Adipocyte (in vitro differentiated cells): ENCODE data around the gene ITGB3.

Source experiments
- DNase-seq: peaks from one replicate; pipeline ENCODE4 v3.0.0-alpha.2; 2015; ENCODE audit warnings: low read depth
- H3K27me3 ChIP-seq: replicated peaks from 2 replicates; pipeline ENCODE4 v1.7.0; 2013; ENCODE audit warnings: mild to moderate bottlenecking, low read length, moderate library complexity; ENCODE audit not compliant: control insufficient read depth, insufficient read depth
- H3K36me3 ChIP-seq: 2 replicates; pipeline ENCODE4 v1.7.0; 2013; ENCODE audit warnings: low read length, mild to moderate bottlenecking, moderate library complexity; ENCODE audit not compliant: control insufficient read depth, insufficient read depth, severe bottlenecking
- H3K4me1 ChIP-seq: 2 replicates; pipeline ENCODE4 v1.7.0; 2013; ENCODE audit warnings: mild to moderate bottlenecking, low read length, moderate library complexity; ENCODE audit not compliant: control insufficient read depth, insufficient read depth
- H3K4me3 ChIP-seq: 2 replicates; pipeline ENCODE4 v1.7.0; 2013; ENCODE audit warnings: mild to moderate bottlenecking, low read length, moderate library complexity
- H3K9ac ChIP-seq: 2 replicates; pipeline ENCODE4 v1.7.0; 2013; ENCODE audit warnings: mild to moderate bottlenecking, low read length, moderate library complexity
- H3K9me3 ChIP-seq: 2 replicates; pipeline ENCODE4 v1.7.0; 2013; ENCODE audit warnings: mild to moderate bottlenecking, low read length, moderate library complexity; ENCODE audit not compliant: control insufficient read depth

ITGB3 gene

DNA sequence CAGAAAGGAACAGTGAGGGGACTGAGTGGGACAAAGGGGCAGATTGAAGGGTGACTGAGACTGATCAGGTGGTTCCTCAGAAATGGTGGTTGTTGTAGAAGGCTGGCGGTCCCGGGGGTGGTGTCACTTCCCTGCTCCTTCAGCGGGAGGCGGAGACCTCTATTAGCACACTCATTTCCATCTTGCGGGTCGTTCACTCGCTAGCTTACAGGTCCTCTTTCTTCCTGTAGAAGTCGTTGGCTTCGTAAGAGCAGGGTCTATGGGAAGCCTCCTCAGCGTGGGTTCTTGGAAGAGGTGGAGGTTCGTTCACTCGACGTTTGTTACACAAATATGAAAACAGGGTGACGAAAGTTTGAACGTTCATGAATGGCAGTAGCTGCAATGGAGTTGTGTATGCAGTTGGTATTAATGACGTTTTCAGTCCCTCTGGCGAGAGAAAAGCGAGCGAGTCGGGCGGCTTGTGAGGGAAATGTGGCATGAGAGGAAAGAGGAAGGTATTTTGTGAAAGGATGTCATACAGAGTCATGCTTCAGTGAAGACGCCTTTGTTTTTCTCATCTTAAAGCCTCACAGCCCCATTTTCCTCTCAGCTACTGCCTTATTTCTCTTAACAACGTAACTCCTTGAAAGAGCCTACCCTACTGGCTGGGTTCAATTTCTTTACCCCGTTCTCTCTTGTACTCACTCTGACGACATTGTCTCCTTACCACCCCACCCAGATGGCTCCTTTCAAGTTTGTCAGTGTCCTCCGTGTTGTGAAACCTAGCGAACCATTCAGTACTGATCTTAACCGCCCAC is 70.8 kb downstream of the ITGB3 start:
- DNase-seq, result no peak
- H3K9ac ChIP-seq, result peak overlapping the region; percentile 90
- H3K27me3 ChIP-seq, result no peaks in the 10 kb centered on the region
- H3K9me3 ChIP-seq, result peaks cover 3% of the 10 kb centered on the region
- peak overlapping the region; percentile 87 for H3K4me3 ChIP-seq
- peaks cover 9% of the 10 kb centered on the region for H3K4me1 ChIP-seq
- no peaks in the 10 kb centered on the region for H3K36me3 ChIP-seq

DNA sequence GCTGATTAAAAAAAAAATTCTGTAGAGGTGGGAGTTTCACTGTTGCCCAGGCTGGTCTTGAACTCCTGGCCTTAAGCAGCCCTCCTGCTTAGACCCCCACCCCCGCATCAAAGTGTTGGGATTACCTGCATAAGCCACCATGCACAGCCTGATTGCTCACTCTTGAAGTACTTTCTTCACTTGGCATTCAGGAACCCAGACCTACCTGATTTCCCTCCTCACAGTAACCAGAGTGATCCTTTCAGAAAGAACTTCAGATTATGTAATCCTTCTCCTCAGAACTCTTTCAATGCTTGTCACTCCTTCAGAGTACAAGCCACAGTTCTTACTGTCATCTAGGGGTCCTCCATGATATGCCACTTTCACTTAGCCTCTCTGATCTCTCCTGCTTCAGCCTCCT is 71.5 kb downstream of the ITGB3 start:
- no peaks in the 10 kb centered on the region for H3K36me3 ChIP-seq
- H3K9me3 ChIP-seq, result peaks cover 3% of the 10 kb centered on the region
- H3K9ac ChIP-seq, result no peak overlapping the region
- H3K27me3 ChIP-seq, result no peaks in the 10 kb centered on the region
- peaks cover 9% of the 10 kb centered on the region for H3K4me1 ChIP-seq
- DNase-seq, result no peak
- H3K4me3 ChIP-seq, result no peak overlapping the region

DNA sequence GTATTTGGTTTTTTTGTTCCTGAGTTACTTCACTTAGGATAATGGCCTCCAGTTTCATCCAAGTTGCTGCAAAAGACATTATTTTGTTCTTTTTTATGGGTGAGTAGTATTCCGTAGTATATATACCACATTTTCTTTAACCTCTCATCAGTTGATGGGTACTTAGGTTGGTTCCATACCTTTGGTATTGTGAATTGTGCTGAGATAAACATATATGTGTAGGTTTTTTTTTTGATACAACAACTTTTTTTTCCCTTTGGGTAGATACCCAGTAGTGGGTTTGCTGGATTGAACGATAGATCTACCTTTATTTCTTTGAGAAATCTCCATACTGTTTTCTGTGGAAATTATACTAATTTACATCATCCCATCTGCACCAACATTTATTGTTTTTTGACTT is 76.9 kb downstream of the ITGB3 start:
- Histone ChIP-seq H3K9me3 (peaks cover 5% of the 10 kb centered on the region), H3K9ac (no peak overlapping the region), H3K27me3 (no peaks in the 10 kb centered on the region), H3K4me1 (no peaks in the 10 kb centered on the region), H3K36me3 (no peaks in the 10 kb centered on the region), H3K4me3 (no peak overlapping the region)
- no peak for DNase-seq

DNA sequence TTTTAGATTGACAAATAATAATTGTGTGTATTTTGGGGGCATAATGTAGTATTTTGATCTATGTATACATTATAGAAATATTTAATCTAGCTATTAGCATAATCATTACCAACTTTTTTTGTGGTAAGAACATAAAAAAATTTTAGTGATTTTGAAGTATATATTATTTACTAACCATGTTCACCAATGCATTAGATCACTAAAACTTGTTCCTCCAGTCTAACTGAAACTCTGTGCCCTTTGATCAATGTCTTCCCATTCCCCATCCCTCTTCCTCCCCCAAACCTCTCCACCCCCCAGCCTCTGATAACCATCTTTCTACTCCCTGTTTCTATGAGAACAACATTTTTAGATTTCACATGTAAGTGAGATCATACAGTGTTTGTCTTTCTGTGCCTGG is 78.7 kb downstream of the ITGB3 start:
- peaks cover 5% of the 10 kb centered on the region for H3K9me3 ChIP-seq
- no peaks in the 10 kb centered on the region for H3K27me3 ChIP-seq

DNA sequence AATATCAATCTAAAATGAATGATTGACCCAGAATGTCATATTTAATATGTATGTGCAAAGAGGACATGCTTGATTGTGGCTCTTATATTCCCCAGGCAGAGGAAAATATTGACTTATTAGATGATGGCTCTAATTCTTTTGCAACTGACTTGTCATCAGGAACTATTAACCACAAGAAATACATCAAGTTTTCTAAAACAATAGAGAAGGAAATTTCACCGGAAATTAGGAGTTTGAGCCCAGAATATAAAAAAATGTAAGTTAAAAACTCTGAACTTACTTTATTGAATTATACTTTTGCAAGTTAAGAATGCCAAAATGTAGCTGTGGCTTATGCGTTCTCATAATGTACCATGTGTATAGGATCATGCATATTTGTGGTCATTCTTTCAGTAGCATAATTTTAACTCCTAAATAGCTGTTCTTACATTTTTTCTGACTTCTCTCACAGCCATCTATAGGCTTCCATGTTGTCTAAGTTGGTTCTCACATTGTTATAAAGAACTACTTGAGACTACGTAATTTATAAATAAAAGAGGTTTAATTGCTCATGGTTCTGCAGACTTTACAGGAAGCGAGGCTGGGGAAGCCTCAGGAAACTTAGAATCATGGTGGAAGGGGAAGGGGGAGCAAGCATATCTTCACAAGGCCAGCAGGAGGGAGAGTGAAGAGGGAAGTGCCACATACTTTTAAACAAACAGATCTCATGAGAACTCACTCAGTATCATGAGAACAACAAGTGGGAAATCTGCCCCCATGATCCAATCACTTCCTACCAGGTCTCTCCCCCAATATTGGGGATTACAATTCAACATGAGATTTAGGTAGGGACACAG is 81.7 kb downstream of the ITGB3 start:
- no peak for DNase-seq
- Histone ChIP-seq H3K36me3 (no peaks in the 10 kb centered on the region), H3K9ac (no peak overlapping the region), H3K4me3 (no peak overlapping the region), H3K4me1 (no peaks in the 10 kb centered on the region), H3K27me3 (no peaks in the 10 kb centered on the region), H3K9me3 (peaks cover 5% of the 10 kb centered on the region)

More for the DNA sequence above, 78.7 kb downstream of the ITGB3 start:
- Histone ChIP-seq H3K36me3 (no peaks in the 10 kb centered on the region), H3K4me3 (no peak overlapping the region), H3K4me1 (no peaks in the 10 kb centered on the region), H3K9ac (no peak overlapping the region)
- DNase-seq, result no peak

GRCh38 chr17:47338026-47338425 is 84.4 kb downstream of the ITGB3 start:
- DNase-seq, result no peak
- Histone ChIP-seq H3K9ac (no peak overlapping the region), H3K4me1 (no peaks in the 10 kb centered on the region), H3K4me3 (no peak overlapping the region), H3K9me3 (no peaks in the 10 kb centered on the region), H3K27me3 (no peaks in the 10 kb centered on the region), H3K36me3 (no peaks in the 10 kb centered on the region)

DNA sequence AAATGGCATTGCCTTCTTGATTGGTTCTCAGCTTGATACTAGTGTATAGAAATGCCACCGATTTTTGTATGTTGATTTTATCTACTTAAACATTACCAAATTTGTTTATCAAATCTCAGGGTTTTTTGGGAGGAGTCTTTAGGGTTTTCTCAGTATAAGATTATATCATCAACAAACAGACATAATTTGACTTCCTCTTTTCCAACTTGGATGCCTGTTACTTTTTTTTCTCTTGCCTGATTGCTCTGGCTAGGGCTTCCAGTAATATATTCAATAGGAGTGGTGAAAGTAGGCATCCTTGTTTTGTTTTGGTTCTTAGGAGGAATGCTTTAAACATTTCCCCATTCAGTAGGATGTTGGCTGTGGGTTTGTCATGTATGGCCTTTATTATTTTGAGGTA is 99.2 kb downstream of the ITGB3 start:
- no peak for DNase-seq
- no peaks in the 10 kb centered on the region for H3K4me1 ChIP-seq
- H3K36me3 ChIP-seq, result no peaks in the 10 kb centered on the region
- H3K9me3 ChIP-seq, result no peaks in the 10 kb centered on the region
- no peaks in the 10 kb centered on the region for H3K27me3 ChIP-seq
- no peak overlapping the region for H3K9ac ChIP-seq
- H3K4me3 ChIP-seq, result no peak overlapping the region

DNA sequence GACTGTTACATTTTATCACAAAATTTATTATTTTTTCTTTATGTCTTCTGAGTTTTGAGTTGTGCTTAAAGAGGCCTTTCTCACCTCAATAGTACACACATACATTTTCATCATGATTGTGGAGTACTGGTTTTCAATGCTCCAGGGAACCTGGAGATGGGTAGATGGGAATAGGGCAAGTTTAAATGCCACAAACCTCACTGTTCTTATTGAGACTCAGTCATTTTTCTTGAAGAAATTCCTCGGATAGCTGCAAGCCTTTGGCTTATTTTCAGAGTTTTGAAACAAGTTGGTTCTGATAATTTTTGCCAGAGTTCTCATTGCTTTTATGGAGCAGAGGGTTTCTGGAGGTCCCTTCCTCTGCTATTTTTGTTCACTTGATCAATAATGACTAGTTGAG is 105.0 kb downstream of the ITGB3 start:
- no peak overlapping the region for H3K4me3 ChIP-seq
- H3K9me3 ChIP-seq, result no peaks in the 10 kb centered on the region
- no peaks in the 10 kb centered on the region for H3K36me3 ChIP-seq

More for the DNA sequence above, 105.0 kb downstream of the ITGB3 start:
- H3K27me3 ChIP-seq, result no peaks in the 10 kb centered on the region
- DNase-seq, result no peak
- H3K4me1 ChIP-seq, result no peaks in the 10 kb centered on the region
- no peak overlapping the region for H3K9ac ChIP-seq
